Mucosa of descending colon (tissue), 3 donors: ENCODE data around the gene SPTBN2. TPM values are rescaled to one million over a fixed set of nuclear protein-coding genes. Genes with fewer than 3 reads are reported as not detected.

ENCODE experiments used
- ATAC-seq: fragments of 200-7000 bp; cut with Tn5 transposase; one replicate; pipeline ENCODE4 v1.9.1; 2020; ENCODE audit warnings: mild to moderate bottlenecking, moderate library complexity
- DNase-seq, 3 donors: peaks; one replicate each; pipeline ENCODE4 v3.0.0-alpha.2; 2020
- H3K36me3 ChIP-seq: fragments of 200-600 bp; one replicate; pipeline ENCODE4 v1.8.0; 2021; ENCODE audit warnings: low read depth, mild to moderate bottlenecking
- H3K4me1 ChIP-seq: fragments of 200-600 bp; one replicate; pipeline ENCODE4 v1.8.0; 2021; ENCODE audit warnings: low read depth, mild to moderate bottlenecking
- H3K4me3 ChIP-seq: fragments of 200-600 bp; one replicate; pipeline ENCODE4 v1.8.0; 2021; ENCODE audit warnings: mild to moderate bottlenecking
- H3K9me3 ChIP-seq: fragments of 200-600 bp; one replicate; pipeline ENCODE4 v1.8.0; 2021; ENCODE audit warnings: mild to moderate bottlenecking
- CTCF ChIP-seq: fragments of 200-600 bp; IDR thresholded peaks from one replicate; pipeline ENCODE4 v1.8.0; 2022; ENCODE audit warnings: antibody characterized with exemption, mild to moderate bottlenecking
- intact Hi-C, 2 donors: fragments of 100-400 bp; cut with DNase I in 1 of 2; cut with micrococcal nuclease in 1 of 2; formaldehyde crosslinking; loops; one replicate each; pipeline versions ENCODE4 v1.11.0 to v1.11.1; 2022; cut with DNase I, micrococcal nuclease
- total RNA-seq, 3 donors: library from RNA; stranded (reverse); fragmentation: NEBNext Ultra II Directional in 2 of 3; extraction: Animal tissue kit (Norgen Biotek cat#: 25700) in 2 of 3; gene quantifications; one replicate each; pipeline versions ENCODE4 v1.2.1 to v1.2.4, GENCODE V29; 2021 to 2023
- donor health status: DM: no; HTN: no; CAD: no; lungs with moderate emphysema.
- donor health status: DM: no; HTN: no; CAD: no.
- donor health status: DM: no; HTN: yes; CAD: no.

Gene SPTBN2
- total RNA-seq, 3 donors from 2014 or later = 3.7 to 10.0 (median 6.3) TPM

- no peaks in the 10 kb centered on the region for H3K9me3 ChIP-seq
- H3K36me3 ChIP-seq = no peaks in the 10 kb centered on the region
- no peak overlapping the region for H3K4me3 ChIP-seq
- ATAC-seq (no peak), DNase-seq (no peak)
- no peaks in the 10 kb centered on the region for H3K4me1 ChIP-seq
- intact Hi-C loops = loop anchor here in 1 of 2 donors (10.0 kb wide), 1 partner anchor 272 kb away; no protein-coding TSS in a partner anchor
- no peak for TF ChIP-seq CTCF
Observed at GRCh38 chr11:66686801-66687750, 41.9 kb downstream of the SPTBN2 start.

- Histone ChIP-seq H3K36me3 (no peaks in the 10 kb centered on the region), H3K4me3 (no peak overlapping the region), H3K4me1 (no peaks in the 10 kb centered on the region), H3K9me3 (no peaks in the 10 kb centered on the region)
- DNase-seq = no peak
- intact Hi-C loops = loop anchor here in 1 of 2 donors (10.0 kb wide), 1 partner anchor 271 kb away; no protein-coding TSS in a partner anchor
- no peak for ATAC-seq
- no peak for TF ChIP-seq CTCF
Observed at GRCh38 chr11:66686100-66686785, 42.8 kb downstream of the SPTBN2 start.

- DNase-seq (no peak), ATAC-seq (no peak)
- H3K4me1 ChIP-seq = no peaks in the 10 kb centered on the region
- intact Hi-C loops = loop anchor here in 1 of 2 donors (10.0 kb wide), 1 partner anchor 271 kb away; no protein-coding TSS in a partner anchor
- H3K36me3 ChIP-seq = no peaks in the 10 kb centered on the region
- TF ChIP-seq CTCF = no peak
- no peaks in the 10 kb centered on the region for H3K9me3 ChIP-seq
- no peak overlapping the region for H3K4me3 ChIP-seq
Observed at GRCh38 chr11:66685276-66686099, 43.5 kb downstream of the SPTBN2 start.

GRCh38 chr11:66684635-66685034, 44.4 kb downstream of the SPTBN2 start:
- ATAC-seq = no peak
- no peak for DNase-seq
- Histone ChIP-seq H3K4me1 (no peaks in the 10 kb centered on the region), H3K36me3 (no peaks in the 10 kb centered on the region), H3K9me3 (no peaks in the 10 kb centered on the region), H3K4me3 (no peak overlapping the region)
- TF ChIP-seq CTCF = no peak
- intact Hi-C loops = loop anchor here in 1 of 2 donors (5.0 to 10.0 kb wide), 2 partner anchors 107 to 270 kb away; no protein-coding TSS in a partner anchor

- no peak for DNase-seq
- no peak for ATAC-seq
- no peak overlapping the region for H3K4me3 ChIP-seq
- intact Hi-C loops = loop anchor here in 1 of 2 donors (5.0 to 10.0 kb wide), 2 partner anchors 107 to 269 kb away; no protein-coding TSS in a partner anchor
- H3K9me3 ChIP-seq = no peaks in the 10 kb centered on the region
- no peaks in the 10 kb centered on the region for H3K36me3 ChIP-seq
- H3K4me1 ChIP-seq = no peaks in the 10 kb centered on the region
- TF ChIP-seq CTCF = no peak
Observed at GRCh38 chr11:66683877-66684276, 45.1 kb downstream of the SPTBN2 start.
